Measurements from ENCODE around the gene ASCL5.

DNA sequence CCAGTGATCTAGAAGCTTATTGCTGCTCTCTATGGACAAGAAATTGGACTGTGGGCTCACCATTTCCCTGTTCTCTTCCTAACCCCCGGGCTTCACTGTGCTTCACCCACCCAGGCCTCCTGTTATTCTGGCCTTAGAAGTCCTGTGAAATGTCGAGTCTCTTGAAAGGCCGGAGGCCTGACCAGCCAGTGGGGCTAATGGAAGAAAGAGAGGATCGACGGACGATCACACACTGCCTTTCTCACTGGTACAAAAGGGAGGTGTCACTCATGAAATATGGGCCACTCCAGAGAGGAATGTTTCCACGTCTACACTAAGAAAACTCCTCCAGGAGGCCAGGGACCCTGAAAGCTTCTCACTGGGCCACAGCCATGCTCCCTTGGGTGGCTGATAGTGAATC lies 50.9 kb downstream of the ASCL5 start:
- no peak for TF ChIP-seq POLR2AphosphoS5 (IDR thresholded peaks at IDR 0.05; ENCODE audit: low read depth, low read length)
- no peak for TF ChIP-seq POLR2A (IDR thresholded peaks at IDR 0.05; ENCODE audit: low read depth, low read length)
